Heart right ventricle (tissue), 16 donors: ENCODE results near the gene CLRN1. TPM values are rescaled to one million over a fixed set of nuclear protein-coding genes. Genes with fewer than 3 reads are reported as not detected.

Source experiments
- ATAC-seq, 8 donors: fragments of 200-7000 bp; cut with Tn5 transposase; one replicate each; pipeline ENCODE4 v1.9.1; 2020; ENCODE audit warnings: mild to moderate bottlenecking in 8 of 8, moderate library complexity in 8 of 8, moderate number of reproducible peaks in 1 of 8
- DNase-seq, 2 donors: peaks; one replicate each; pipeline ENCODE4 v3.0.0-alpha.2; 2020
- H3K27ac ChIP-seq, 10 donors: fragments of 200-600 bp; sonication (generic) in 2 of 10; one replicate each; pipeline versions ENCODE4 v1.5.0 to v1.8.0; 2020 to 2022; ENCODE audit warnings: mild to moderate bottlenecking in 3 of 10
- H3K27me3 ChIP-seq, 7 donors: fragments of 200-600 bp; one replicate each; pipeline ENCODE4 v1.8.0; 2021 to 2022; ENCODE audit warnings: mild to moderate bottlenecking in 2 of 7
- H3K36me3 ChIP-seq, 9 donors: fragments of 200-600 bp; sonication (generic) in 1 of 9; one replicate each; pipeline versions ENCODE4 v1.5.0 to v1.8.0; 2020 to 2022; ENCODE audit warnings: mild to moderate bottlenecking in 2 of 9
- H3K4me1 ChIP-seq, 9 donors: fragments of 200-600 bp; sonication (generic) in 1 of 9; one replicate each; pipeline versions ENCODE4 v1.5.0 to v1.8.0; 2020 to 2022; ENCODE audit warnings: mild to moderate bottlenecking in 4 of 9
- H3K4me3 ChIP-seq, 10 donors: fragments of 200-600 bp; sonication (generic) in 2 of 10; one replicate each; pipeline versions ENCODE4 v1.5.0 to v1.8.0; 2020 to 2022; ENCODE audit warnings: mild to moderate bottlenecking in 7 of 10, moderate library complexity in 2 of 10
- H3K9me3 ChIP-seq, 11 donors: fragments of 200-600 bp in 10 of 11; sonication (generic) in 2 of 11; one replicate each; pipeline versions ENCODE4 v1.5.0 to v1.8.0; 2013 to 2022; ENCODE audit warnings: mild to moderate bottlenecking in 2 of 11, control low read depth in 1 of 11, moderate library complexity in 1 of 11
- WGBS, 2 donors: extraction: QIAGEN DNeasy Blood & Tissue Kit; methylation state at CpG; one replicate each; pipeline ENCODE4 v1.1.7; 2013; ENCODE audit warnings: inconsistent platforms in 1 of 2; 5-methylcytosine and 5-hydroxymethylcytosine counted together
- intact Hi-C, 10 donors: fragments of 100-400 bp; cut with DNase I; formaldehyde crosslinking; loops; one replicate each; pipeline versions ENCODE4 v1.11.1 to v1.14.2; 2022
- polyA plus RNA-seq, 2 donors: library from polyadenylated mRNA; stranded (reverse); fragments of 200-250 nt; gene quantifications; one replicate each; pipeline ENCODE4 v1.2.3, GENCODE V29; 2013
- total RNA-seq, 10 donors: library from RNA; stranded (reverse); fragmentation: NEBNext Ultra II Directional in 3 of 10; extraction: Animal tissue kit (Norgen Biotek cat#: 25700) in 3 of 10; gene quantifications; one replicate each; pipeline versions ENCODE4 v1.2.1 to v1.2.4, GENCODE V29; 2021 to 2023
- TF ChIP-seq, protein P1 (sequence below), 9 donors: fragments of 200-600 bp; sonication (generic) in 2 of 9; IDR thresholded peaks; one replicate each; pipeline versions ENCODE4 v1.5.0 to v1.8.0; 2021 to 2022; ENCODE audit warnings: antibody characterized with exemption in 9 of 9, mild to moderate bottlenecking in 5 of 9, moderate library complexity in 1 of 9
- donor health status: Arrhythmogenic right ventricular cardiomyopathy.
- donor health status: ischemic (EF 13 %, LVEDD 7.1; RV severe dilation, severe dysfunction).
- donor health status: healthy with polysubstance abuse.
- donor health status: DM: no; HTN: yes; CAD: no.
- donor health status: DM: no; HTN: no; CAD: no.
- donor health status: ischemic (EF 25% LVEDD 6.9; RV normal size, moderate dysfunction).
- donor health status: ischemic (EF 25% LVEDD 5.7; RV mildly dilated, moderate dysfunction).
- donor health status: healthy.
- donor health status: DM: yes; HTN: yes; CAD: no.
- donor health status: Ischemic cardiomyopathy.
- donor health status: ischemic (EF 35%, LVEDD 5.7; RV mildly dilated, moderate dysfunction).
- donor health status: nonischemic (EF 11% LVEDD 7.7; RV severe dilation, severe dysfunction).
- donor health status: DM: yes; HTN: yes; CAD: no.
- donor health status: PGD.
- donor health status: ischemic (EF 29% LVEDD 5.4; RV normal size, mild dysfunction).
- donor health status: nonischemic (EF 23%, LVEDD 6.1; RV moderate dilation, normal function).

CLRN1 gene
- total and polyA plus RNA-seq, 12 donors, result not detected

DNA sequence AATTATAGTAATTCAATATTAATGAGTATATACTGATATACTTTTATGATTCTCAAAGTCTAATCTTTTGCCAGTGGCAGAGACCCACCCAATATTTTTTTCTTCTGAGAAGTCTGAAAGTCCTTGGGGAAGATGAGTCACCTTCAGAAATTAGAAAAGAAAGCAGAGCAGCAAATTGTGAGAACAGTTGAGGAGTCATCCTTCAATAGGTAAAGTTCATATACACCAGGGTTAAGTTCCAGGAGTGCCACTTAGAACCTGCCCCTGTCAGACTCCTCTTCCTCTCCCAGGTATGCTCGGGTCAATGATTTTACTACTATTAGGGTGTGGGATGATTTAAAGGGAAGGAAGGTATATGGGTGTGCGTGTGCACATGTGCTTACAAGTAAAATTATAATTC lies 7.1 kb downstream of the CLRN1 start:
- peaks cover 0 to 23% (median 4%) of the 10 kb centered on the region in 7 donors for H3K27me3 ChIP-seq
- DNase-seq, result no peak
- H3K4me3 ChIP-seq, result no peak overlapping the region
- H3K9me3 ChIP-seq, result no peaks in the 10 kb centered on the region
- TF ChIP-seq, protein P1, sequence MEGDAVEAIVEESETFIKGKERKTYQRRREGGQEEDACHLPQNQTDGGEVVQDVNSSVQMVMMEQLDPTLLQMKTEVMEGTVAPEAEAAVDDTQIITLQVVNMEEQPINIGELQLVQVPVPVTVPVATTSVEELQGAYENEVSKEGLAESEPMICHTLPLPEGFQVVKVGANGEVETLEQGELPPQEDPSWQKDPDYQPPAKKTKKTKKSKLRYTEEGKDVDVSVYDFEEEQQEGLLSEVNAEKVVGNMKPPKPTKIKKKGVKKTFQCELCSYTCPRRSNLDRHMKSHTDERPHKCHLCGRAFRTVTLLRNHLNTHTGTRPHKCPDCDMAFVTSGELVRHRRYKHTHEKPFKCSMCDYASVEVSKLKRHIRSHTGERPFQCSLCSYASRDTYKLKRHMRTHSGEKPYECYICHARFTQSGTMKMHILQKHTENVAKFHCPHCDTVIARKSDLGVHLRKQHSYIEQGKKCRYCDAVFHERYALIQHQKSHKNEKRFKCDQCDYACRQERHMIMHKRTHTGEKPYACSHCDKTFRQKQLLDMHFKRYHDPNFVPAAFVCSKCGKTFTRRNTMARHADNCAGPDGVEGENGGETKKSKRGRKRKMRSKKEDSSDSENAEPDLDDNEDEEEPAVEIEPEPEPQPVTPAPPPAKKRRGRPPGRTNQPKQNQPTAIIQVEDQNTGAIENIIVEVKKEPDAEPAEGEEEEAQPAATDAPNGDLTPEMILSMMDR (IDR thresholded peaks at IDR 0.05), result no peak
- H3K36me3 ChIP-seq, result no peaks in the 10 kb centered on the region
- no peak overlapping the region for H3K27ac ChIP-seq
- 83 to 86% methylated on average over 2 of the region's 2 CpGs for WGBS, 2 donors
- ATAC-seq, result no peak
- intact Hi-C loops, result no loop called here
- H3K4me1 ChIP-seq, result no peaks in the 10 kb centered on the region

DNA sequence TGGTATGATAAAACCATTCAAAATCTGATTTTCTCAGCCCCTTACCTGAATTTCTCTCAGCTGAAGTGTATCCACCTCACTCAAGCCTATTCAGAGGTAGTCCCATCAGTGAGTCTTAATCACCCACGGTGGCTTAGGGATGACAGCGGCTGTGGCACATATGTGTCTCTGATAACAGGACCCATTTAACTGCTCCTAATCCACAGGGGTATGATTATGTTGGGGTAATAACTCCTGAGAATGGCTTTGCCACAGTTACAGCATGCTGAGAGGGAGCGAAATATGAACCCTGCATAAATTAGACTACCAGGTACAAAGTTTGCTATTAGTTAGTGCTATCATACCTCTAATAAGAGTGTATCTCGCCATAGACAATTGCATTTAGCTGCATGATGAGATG lies 10.6 kb downstream of the CLRN1 start:
- Histone ChIP-seq H3K9me3 (no peaks in the 10 kb centered on the region), H3K27me3 (peaks cover 0 to 13% (median 7%) of the 10 kb centered on the region in 7 donors), H3K4me1 (no peaks in the 10 kb centered on the region), H3K4me3 (no peak overlapping the region), H3K36me3 (no peaks in the 10 kb centered on the region), H3K27ac (no peak overlapping the region)
- intact Hi-C loops, result no loop called here
- DNase-seq (no peak), ATAC-seq (no peak)
- 84 to 85% methylated on average over 4 of the region's 4 CpGs for WGBS, 2 donors
- TF ChIP-seq, protein P1 (IDR thresholded peaks at IDR 0.05), result no peak

DNA sequence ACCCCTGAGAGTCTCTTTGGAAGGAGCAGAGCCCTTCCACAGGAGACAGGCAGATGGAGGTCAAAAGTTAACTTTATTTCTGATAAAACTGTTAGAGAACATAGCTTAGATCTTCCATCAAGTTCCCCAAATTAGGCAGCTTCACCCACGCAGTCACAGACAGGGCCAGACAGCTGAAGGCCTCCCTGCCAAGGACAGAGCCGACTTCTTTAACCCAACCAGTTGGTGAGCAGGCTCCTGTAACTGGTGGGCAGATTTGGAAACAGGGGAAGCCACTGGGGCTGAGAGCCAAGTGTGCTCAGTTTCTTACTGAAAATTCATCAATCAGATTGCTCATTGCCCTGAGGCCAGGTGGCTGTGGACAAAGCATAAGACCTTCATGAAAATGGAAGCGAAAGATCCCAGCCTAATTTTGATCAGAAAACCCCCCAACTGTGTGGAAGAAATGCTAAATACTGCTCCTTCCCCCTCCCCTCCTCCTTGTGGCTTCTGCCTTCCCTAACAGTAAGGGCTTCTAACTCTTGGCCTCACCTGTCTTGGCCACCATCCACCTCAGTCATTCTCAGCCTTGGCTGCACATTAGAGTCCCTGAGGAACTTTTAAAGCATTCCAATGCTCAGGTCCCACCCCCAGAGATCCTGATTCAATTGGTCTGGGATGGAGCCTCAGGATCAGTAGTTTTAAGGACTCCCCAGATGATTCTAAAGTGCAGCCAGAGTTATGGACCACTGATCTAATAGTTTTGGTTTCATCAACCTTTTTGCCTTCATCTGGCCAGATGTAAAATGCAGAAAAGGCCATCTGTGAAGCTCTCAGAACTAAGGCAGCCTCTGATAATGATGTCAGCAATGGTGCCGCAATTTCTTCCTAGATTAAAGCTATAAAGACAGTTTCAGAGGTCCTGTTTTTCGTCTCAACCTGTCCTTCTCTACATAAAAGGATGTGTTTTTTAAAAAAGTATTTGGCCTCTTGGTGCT lies 11.5 kb downstream of the CLRN1 start:
- intact Hi-C loops, result no loop called here
- Histone ChIP-seq H3K4me3 (no peak overlapping the region), H3K4me1 (no peaks in the 10 kb centered on the region), H3K27ac (no peak overlapping the region), H3K27me3 (peaks cover 0 to 16% (median 7%) of the 10 kb centered on the region in 7 donors), H3K9me3 (no peaks in the 10 kb centered on the region), H3K36me3 (no peaks in the 10 kb centered on the region)
- TF ChIP-seq, protein P1 (IDR thresholded peaks at IDR 0.05), result no peak
- DNase-seq (no peak), ATAC-seq (no peak)
- WGBS, 2 donors, result 57 to 71% methylated on average over 5 of the region's 5 CpGs

DNA sequence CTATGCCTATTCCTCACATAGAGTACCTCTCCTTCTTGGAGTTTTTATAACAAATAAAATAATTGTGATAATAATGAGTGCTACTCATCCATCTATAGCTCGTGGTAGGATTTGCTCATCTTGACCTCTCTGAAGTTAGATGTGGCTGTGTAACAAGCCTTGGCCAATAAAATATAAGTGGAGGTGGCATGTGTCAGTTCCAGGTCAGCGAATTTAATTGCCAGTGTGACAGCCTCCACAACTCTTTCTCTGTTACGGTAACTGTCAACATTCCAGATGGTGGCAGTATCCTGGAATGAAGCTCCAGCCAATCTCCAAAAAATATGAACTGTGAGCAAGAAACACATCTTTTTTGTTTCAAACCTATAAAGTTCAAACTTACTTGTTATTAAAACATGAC lies 13.8 kb downstream of the CLRN1 start:
- intact Hi-C loops, result no loop called here
- Histone ChIP-seq H3K27ac (no peak overlapping the region), H3K4me1 (no peaks in the 10 kb centered on the region), H3K9me3 (no peaks in the 10 kb centered on the region), H3K36me3 (no peaks in the 10 kb centered on the region), H3K27me3 (peaks cover 0 to 16% (median 7%) of the 10 kb centered on the region in 7 donors), H3K4me3 (no peak overlapping the region)
- DNase-seq (no peak), ATAC-seq (no peak)
- WGBS, 2 donors, result 83 to 85% methylated on average over 3 of the region's 3 CpGs
- TF ChIP-seq, protein P1 (IDR thresholded peaks at IDR 0.05), result no peak
